KOPT-K1 (cell line): Measurements from ENCODE around the gene TDP2.

Experiments
- H3K27ac ChIP-seq: fragments of 200-600 bp; sonication (generic); 2 replicates; pipeline ENCODE4 v1.5.1; 2016; ENCODE audit warnings: antibody characterized with exemption, mild to moderate bottlenecking, low read depth, low read length; ENCODE audit not compliant: poor library complexity, severe bottlenecking
- H3K36me3 ChIP-seq: fragments of 200-600 bp; sonication (generic); 2 replicates; pipeline ENCODE4 v1.5.1; 2017; ENCODE audit warnings: antibody characterized with exemption, mild to moderate bottlenecking, low read length, moderate library complexity; ENCODE audit not compliant: insufficient read depth
- H3K9me3 ChIP-seq: fragments of 200-600 bp; sonication (generic); 2 replicates; pipeline ENCODE4 v1.5.1; 2017; ENCODE audit warnings: antibody characterized with exemption, low read length, mild to moderate bottlenecking; ENCODE audit not compliant: insufficient read depth, poor library complexity, severe bottlenecking

TDP2 gene

DNA sequence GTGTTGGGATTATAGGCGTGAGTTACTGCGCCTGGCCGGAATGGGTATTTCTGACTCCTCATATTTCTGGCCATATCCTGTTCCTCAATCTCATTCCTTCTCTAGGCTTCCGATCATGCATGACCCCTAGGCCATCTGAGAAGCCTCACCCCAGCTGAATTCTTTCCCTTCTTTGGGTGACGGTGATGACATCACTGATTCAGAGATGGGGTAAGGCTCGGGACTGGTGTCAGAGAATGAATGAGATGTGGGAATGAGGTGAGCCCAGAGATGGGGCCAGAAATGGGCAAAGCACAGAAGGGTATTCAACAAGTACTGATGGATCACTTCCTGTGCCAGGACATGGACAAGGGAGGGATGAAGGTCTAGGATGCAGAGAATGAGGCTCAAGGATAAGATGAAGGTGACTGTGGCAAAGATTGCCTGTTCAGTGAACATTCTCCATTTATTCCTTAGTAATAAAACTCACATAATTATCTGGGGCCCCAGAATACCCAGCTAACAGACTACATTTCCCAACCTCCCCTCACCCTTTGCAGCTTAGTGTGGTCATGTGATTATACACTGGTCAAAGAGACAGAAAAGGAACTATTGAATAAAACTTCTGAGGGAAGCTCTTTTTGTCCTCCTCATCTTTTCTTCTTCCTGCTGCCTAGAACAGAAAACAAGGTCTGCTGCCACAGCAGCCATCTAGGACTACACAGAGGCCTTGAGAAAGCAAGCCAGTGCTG is 60.3 kb downstream of the TDP2 start:
- Histone ChIP-seq H3K9me3 (no peaks in the 10 kb centered on the region), H3K27ac (no peak overlapping the region)

DNA sequence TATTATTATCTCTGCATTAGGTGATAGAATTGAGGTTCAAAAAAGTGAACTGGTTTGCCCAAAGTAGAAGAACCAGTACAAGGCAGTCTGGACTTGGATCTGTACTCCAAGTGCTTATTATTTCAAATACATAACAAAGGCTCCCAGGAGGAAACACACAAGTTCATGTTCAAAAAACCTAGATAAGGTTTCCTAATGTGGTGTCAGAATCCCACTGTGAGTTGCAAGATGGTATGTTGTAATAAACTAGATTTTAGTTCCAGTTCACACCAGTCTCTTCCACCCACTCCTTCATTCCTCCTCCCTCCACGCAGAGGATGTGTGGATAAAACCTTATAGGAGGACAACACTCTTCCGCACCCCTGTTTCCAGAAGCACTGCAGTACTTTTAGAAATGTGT is 63.5 kb downstream of the TDP2 start:
- no peaks in the 10 kb centered on the region for H3K9me3 ChIP-seq
- no peak overlapping the region for H3K27ac ChIP-seq
- H3K36me3 ChIP-seq, result no peaks in the 10 kb centered on the region

More for the DNA sequence above, 60.3 kb downstream of the TDP2 start:
- no peaks in the 10 kb centered on the region for H3K36me3 ChIP-seq

DNA sequence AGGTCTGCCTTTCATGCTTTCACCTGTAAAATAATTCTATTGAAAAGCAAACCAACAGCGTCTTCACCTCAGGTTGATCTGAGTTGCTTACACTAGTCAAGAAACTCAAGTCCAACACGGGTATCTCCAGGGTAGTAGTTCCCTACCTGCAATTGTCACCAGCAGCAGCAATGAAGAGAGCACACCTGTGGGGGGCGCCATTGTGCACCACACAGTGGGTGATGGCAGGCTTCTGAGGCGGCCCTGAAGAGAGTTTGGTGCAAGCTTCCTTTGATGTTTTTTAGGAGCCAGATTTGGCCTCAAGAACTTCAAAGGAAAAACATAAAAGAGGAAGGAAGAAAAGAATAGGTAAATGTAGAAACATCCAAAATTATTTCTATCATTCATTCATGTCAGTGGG is 65.8 kb downstream of the TDP2 start:
- H3K36me3 ChIP-seq, result no peaks in the 10 kb centered on the region
- H3K27ac ChIP-seq, result no peak overlapping the region
- no peaks in the 10 kb centered on the region for H3K9me3 ChIP-seq
